ENCODE measurements around the gene USPL1. TPM values are rescaled to one million over a fixed set of nuclear protein-coding genes. Genes with fewer than 3 reads are reported as not detected.

Gene USPL1
- total RNA-seq, 1 donor from 2014 or later, result 21.9 TPM

- H3K4me1 Mint-ChIP-seq (ENCODE audit: low read depth), result peaks cover 5% of the 10 kb centered on the region
- peaks cover 33% of the 10 kb centered on the region for H3K27me3 Mint-ChIP-seq
- H3K27ac Mint-ChIP-seq, result no peak overlapping the region
- no peaks in the 10 kb centered on the region for H3K36me3 Mint-ChIP-seq (ENCODE audit: insufficient read depth)
- no peak overlapping the region for H3K4me3 Mint-ChIP-seq (ENCODE audit: low read depth)
- no peaks in the 10 kb centered on the region for H3K9me3 Mint-ChIP-seq (ENCODE audit: low read depth)
- no peak for TF ChIP-seq CTCF (IDR thresholded peaks at IDR 0.05; ENCODE audit: unreplicated experiment)
- DNase-seq (ENCODE audit: low spot score, unreplicated experiment), result no peak
Observed at GRCh38 chr13:30700364-30700763, 82.6 kb downstream of the USPL1 start.

- Mint-ChIP-seq H3K27ac (no peak overlapping the region), H3K27me3 (peaks cover 20% of the 10 kb centered on the region), H3K4me1 (ENCODE audit: low read depth) (peaks cover 5% of the 10 kb centered on the region), H3K4me3 (ENCODE audit: low read depth) (no peak overlapping the region), H3K36me3 (ENCODE audit: insufficient read depth) (no peaks in the 10 kb centered on the region), H3K9me3 (ENCODE audit: low read depth) (no peaks in the 10 kb centered on the region)
- no peak for DNase-seq (ENCODE audit: low spot score, unreplicated experiment)
- peak; percentile 14 for TF ChIP-seq CTCF (IDR thresholded peaks at IDR 0.05; ENCODE audit: unreplicated experiment)
Observed at GRCh38 chr13:30702006-30702405, 84.3 kb downstream of the USPL1 start.

- Mint-ChIP-seq H3K27ac (no peak overlapping the region), H3K4me3 (ENCODE audit: low read depth) (no peak overlapping the region), H3K36me3 (ENCODE audit: insufficient read depth) (no peaks in the 10 kb centered on the region), H3K9me3 (ENCODE audit: low read depth) (no peaks in the 10 kb centered on the region), H3K27me3 (peaks cover 7% of the 10 kb centered on the region), H3K4me1 (ENCODE audit: low read depth) (peaks cover 2% of the 10 kb centered on the region)
- DNase-seq (ENCODE audit: low spot score, unreplicated experiment), result no peak
- no peak for TF ChIP-seq CTCF (IDR thresholded peaks at IDR 0.05; ENCODE audit: unreplicated experiment)
Observed at GRCh38 chr13:30704596-30704995, 86.9 kb downstream of the USPL1 start.

- no peak for TF ChIP-seq CTCF (IDR thresholded peaks at IDR 0.05; ENCODE audit: unreplicated experiment)
- Mint-ChIP-seq H3K4me1 (ENCODE audit: low read depth) (no peaks in the 10 kb centered on the region), H3K9me3 (ENCODE audit: low read depth) (no peaks in the 10 kb centered on the region), H3K4me3 (ENCODE audit: low read depth) (no peak overlapping the region), H3K27me3 (peaks cover 7% of the 10 kb centered on the region), H3K27ac (no peak overlapping the region), H3K36me3 (ENCODE audit: insufficient read depth) (no peaks in the 10 kb centered on the region)
- DNase-seq (ENCODE audit: low spot score, unreplicated experiment), result no peak
Observed at GRCh38 chr13:30705680-30706079, 88.0 kb downstream of the USPL1 start.

GRCh38 chr13:30708541-30708940 is 90.8 kb downstream of the USPL1 start:
- H3K36me3 Mint-ChIP-seq (ENCODE audit: insufficient read depth), result no peaks in the 10 kb centered on the region
- H3K27me3 Mint-ChIP-seq, result peaks cover 13% of the 10 kb centered on the region
- H3K27ac Mint-ChIP-seq, result no peak overlapping the region
- H3K4me3 Mint-ChIP-seq (ENCODE audit: low read depth), result no peak overlapping the region
- no peaks in the 10 kb centered on the region for H3K4me1 Mint-ChIP-seq (ENCODE audit: low read depth)
- TF ChIP-seq CTCF (IDR thresholded peaks at IDR 0.05; ENCODE audit: unreplicated experiment), result no peak
- H3K9me3 Mint-ChIP-seq (ENCODE audit: low read depth), result no peaks in the 10 kb centered on the region
- DNase-seq (ENCODE audit: low spot score, unreplicated experiment), result no peak

Other genes starting within 250 kb of the USPL1 start
- gene UBE2L5, start 195.4 kb upstream of the USPL1 start, total RNA-seq, result not detected in 2 replicates
- gene HMGB1, start 152.0 kb upstream of the USPL1 start, total RNA-seq, result 441 TPM in 2 replicates
- gene ALOX5AP, start 117.6 kb downstream of the USPL1 start, total RNA-seq, result not detected in 2 replicates

Data from progenitor cell of endocrine pancreas (in vitro differentiated cells).